HG02763 (cell line): ENCODE results near the gene DUSP6.

Experiments
- ATAC-seq: cut with Tn5 transposase; IDR thresholded peaks from one replicate; pipeline ENCODE4 v1.9.1; 2021; ENCODE audit warnings: mild to moderate bottlenecking, moderate library complexity; ENCODE audit not compliant: unreplicated experiment

DUSP6 gene

GRCh38 chr12:89305373-89305772, 46.9 kb downstream of the DUSP6 start:
- no peak for ATAC-seq

GRCh38 chr12:89299931-89300330, 52.4 kb downstream of the DUSP6 start:
- no peak for ATAC-seq

GRCh38 chr12:89299417-89299816, 52.9 kb downstream of the DUSP6 start:
- no peak for ATAC-seq
